GM19193 (cell line): ENCODE data around the gene GRIA4.

Experiments
- POLR2A ChIP-seq: IDR thresholded peaks from 4 replicates; pipeline ENCODE4 v1.6.1; 2011; ENCODE audit not compliant: insufficient read depth, insufficient read length; ENCODE audit errors: extremely low read depth

The GRIA4 gene

DNA sequence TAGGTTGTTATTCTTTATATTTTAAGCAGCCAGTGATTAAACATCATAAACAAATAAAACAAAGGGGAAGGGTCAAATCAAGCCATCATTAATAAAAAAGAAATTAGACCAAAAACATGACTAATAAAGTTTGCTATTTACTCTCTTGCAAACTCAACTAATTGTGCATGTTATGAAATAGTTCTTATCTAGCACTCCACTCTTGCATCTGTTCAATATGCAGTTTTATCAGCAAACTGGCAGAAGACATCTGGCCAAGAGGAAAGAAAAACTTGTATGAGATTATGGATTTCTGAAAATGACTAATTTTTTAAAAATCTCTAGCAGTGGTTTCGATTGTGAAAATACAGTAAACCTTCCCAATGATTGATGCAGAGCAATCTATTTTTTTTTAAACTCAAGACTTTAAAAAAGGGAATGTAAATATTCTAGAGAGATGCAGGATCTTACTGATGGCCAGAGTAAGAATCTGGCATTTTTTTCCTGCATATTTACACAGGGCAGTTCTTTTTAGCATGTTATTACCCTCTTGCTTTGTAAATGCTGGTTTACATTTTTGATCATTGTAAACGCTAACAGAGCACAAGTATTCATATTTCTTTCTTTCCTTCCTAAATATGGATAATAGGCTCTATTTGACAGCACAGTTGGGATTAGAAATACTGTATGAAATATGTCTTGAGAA, 83.3 kb downstream of the GRIA4 start:
- TF ChIP-seq POLR2A, result no peak

- no peak for TF ChIP-seq POLR2A
Measured at GRCh38 chr11:105696000-105696399, 86.1 kb downstream of the GRIA4 start.

GRCh38 chr11:105697291-105697690, 87.4 kb downstream of the GRIA4 start:
- TF ChIP-seq POLR2A, result no peak

- no peak for TF ChIP-seq POLR2A
Measured at GRCh38 chr11:105699203-105699602, 89.3 kb downstream of the GRIA4 start.

DNA sequence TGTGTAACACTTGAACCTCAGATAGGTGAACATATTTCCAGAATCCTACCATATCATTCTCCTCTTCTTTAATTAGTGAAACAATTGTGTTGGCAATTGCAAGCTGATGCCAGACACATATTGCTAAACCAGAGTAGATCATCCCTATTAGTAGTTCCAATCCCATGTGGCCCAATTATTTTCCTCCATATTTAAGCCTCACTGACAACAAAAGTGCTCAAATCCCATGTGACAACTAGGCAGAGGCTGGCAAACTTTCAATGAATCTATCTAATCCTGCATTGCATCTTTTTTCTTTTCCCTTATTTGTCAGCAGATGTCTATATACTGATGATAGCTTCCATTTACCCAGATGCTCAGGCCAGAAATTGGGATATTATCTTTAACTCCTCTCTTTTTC, 90.4 kb downstream of the GRIA4 start:
- TF ChIP-seq POLR2A, result no peak

DNA sequence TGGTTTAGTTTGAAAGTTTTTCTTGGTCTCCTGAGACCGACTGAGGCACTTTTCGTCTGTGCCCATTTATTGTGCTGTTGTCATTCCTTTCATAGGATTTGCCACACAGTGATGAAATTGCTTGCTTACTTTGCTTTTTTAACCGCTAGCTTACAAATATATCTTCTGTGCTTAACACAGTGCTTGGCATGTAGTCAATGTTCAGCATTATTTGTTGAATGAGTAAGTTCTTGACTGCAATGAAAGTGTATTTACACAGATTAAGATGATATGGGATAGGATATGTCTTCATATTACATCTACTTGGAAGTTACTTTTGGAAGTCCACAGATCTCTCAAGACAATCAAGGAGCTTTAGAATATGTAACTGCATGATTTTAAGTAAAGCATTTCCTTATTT, 91.2 kb downstream of the GRIA4 start:
- no peak for TF ChIP-seq POLR2A

DNA sequence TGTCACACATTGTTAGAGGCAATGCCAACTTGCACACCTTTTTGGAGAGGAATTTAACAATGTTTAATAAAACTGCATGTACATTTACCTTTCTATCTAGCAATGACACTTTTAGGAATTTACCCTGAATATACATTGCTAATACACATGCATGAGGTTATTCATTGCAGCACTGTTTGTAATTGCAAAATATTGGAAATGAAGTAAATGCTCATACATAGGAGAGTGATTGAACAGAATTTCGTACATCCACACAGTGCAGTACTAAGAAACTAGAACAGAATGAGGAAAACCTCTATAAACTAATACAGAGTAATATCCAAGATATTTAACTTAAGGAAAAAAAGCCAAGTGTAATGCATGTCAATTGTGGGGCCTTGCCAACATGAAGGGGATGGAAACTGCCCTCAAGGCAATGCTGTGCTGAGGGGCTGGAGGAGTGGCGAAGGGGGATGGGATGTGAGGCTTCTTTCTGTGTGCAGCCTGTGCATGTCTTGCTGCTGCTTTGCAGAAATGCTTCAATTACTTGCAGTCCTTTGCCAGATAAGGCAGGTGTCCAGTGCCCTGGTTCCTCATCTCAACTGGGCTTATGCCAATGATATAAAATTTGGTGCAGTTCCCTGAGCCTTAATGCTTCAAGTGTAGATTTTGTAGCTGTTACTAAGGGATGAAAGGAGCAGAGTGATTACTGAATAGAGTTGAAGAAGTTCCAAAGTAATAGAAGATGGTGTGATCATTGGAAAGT, 96.1 kb downstream of the GRIA4 start:
- no peak for TF ChIP-seq POLR2A

- no peak for TF ChIP-seq POLR2A
Measured at GRCh38 chr11:105713106-105713505, 103.2 kb downstream of the GRIA4 start.

DNA sequence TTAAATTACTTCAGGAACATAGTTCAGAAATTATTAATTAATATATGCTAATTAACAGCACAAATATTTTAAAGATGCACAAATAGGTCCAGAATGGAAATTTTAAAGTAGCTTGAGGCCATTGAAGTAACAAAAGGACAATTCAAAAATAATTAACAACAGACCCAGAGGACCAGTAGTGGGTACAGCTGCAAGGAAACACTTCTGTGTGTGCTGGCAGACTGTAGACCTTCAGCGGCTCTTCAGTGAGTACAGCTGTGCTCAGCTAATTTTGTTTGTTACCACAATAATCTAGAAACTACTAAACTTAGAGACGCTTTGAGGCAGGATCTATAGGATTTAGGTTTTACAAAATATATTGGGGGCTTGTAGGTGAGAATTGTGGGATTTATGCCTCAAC, 103.8 kb downstream of the GRIA4 start:
- no peak for TF ChIP-seq POLR2A

GRCh38 chr11:105718641-105719040, 108.8 kb downstream of the GRIA4 start:
- no peak for TF ChIP-seq POLR2A

DNA sequence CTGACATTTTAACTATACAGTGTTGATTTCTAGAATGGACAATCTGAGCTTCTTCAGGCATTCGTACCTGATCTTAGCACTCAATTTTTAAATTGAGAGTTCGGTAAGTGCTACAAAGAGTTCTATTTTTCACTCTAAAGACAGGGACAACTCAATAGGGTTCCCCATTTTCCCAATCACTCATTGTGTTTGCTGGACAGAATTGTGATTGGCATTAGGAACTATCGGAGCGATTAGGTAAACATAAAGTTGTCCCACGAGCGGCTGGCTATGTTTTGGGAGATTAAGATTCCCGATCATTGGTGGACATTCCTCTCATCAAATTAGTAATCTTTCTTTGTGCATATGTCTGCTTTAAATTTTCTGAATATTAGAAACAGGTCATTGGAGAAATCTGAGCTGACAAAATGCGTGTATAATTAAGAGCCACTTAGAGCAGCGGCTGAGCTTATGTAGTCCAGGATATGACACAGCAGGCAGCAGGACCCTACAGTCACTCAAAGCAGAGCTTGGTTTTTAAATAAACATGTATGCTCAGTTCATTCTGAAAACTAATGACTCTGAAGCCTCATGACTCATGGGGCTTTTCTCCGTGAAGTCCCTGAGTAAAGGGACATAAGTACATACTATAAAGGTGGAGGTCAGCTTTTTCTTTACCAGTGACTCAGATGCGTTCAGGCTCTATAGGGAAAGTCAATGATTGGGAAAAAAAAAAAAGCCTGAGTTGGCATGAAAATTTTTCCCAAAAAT, 109.4 kb downstream of the GRIA4 start:
- no peak for TF ChIP-seq POLR2A

GRCh38 chr11:105720096-105720495, 110.2 kb downstream of the GRIA4 start:
- TF ChIP-seq POLR2A, result no peak

DNA sequence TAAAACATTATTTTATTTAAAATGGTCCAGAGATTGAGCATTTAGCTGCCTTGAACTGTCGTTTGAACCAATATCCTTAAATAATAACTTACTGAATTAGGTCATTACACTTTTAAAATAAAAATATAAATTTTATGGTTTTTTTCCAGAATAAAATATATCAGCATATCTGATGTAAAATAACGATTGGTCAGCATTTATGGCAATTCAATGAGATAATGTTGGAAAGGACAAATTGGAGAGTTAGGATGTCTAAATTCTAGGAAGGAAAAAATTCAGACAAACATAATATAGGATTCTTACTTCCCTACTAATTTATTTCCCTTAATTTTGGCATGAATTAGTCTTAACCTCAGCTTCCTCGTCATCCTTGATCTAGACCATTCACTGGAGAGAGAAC, 113.4 kb downstream of the GRIA4 start:
- TF ChIP-seq POLR2A, result no peak

DNA sequence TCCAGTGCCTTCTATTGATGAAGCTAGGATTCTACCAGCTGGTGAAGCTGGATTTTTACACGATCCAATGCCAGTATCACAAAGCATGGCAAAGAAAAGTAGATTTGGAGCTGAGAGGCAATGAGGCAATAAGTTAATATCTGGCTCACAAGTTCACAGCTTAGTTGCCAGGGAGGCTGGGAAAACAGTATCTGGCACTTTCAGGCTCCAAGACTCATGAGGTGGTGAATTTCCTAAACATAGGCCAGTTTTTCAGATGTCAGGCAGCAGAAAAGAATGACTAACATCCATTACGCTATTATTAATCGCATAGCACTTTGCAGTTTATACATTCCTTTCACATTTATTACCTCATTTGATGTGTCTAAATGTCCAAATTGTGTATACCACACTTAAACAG, 122.7 kb downstream of the GRIA4 start:
- TF ChIP-seq POLR2A, result no peak

- TF ChIP-seq POLR2A, result no peak
Measured at GRCh38 chr11:105734426-105734825, 124.6 kb downstream of the GRIA4 start.

DNA sequence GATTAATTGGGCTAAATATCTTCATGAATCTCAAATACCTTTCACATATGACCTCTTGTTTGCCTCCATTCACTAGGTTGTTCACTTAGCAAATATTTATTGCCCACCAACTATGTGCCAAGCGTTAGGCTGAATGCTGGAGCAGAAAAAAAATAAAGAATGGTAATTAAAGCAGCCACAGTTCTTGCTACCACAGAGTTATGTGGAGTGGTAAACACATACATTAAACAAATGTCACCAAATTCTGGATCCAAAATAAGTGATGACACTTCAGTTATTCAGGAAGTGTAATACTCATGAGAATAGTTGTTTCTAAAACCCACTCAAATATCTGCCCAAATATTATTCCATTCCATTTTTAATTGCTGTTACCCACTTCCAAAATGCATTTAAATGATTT, 128.4 kb downstream of the GRIA4 start:
- no peak for TF ChIP-seq POLR2A
